22Rv1 (cell line): ENCODE results near the gene TST.

Source experiments
- CTCF ChIP-seq: fragments of 450-650 bp; IDR thresholded peaks from 2 replicates; pipeline ENCODE4 v1.5.1; 2017; ENCODE audit warnings: mild to moderate bottlenecking
- ZFX ChIP-seq: fragments of 450-650 bp; IDR thresholded peaks from 2 replicates; pipeline ENCODE4 v1.6.1; 2017; ENCODE audit warnings: antibody characterized with exemption, borderline replicate concordance

DNA sequence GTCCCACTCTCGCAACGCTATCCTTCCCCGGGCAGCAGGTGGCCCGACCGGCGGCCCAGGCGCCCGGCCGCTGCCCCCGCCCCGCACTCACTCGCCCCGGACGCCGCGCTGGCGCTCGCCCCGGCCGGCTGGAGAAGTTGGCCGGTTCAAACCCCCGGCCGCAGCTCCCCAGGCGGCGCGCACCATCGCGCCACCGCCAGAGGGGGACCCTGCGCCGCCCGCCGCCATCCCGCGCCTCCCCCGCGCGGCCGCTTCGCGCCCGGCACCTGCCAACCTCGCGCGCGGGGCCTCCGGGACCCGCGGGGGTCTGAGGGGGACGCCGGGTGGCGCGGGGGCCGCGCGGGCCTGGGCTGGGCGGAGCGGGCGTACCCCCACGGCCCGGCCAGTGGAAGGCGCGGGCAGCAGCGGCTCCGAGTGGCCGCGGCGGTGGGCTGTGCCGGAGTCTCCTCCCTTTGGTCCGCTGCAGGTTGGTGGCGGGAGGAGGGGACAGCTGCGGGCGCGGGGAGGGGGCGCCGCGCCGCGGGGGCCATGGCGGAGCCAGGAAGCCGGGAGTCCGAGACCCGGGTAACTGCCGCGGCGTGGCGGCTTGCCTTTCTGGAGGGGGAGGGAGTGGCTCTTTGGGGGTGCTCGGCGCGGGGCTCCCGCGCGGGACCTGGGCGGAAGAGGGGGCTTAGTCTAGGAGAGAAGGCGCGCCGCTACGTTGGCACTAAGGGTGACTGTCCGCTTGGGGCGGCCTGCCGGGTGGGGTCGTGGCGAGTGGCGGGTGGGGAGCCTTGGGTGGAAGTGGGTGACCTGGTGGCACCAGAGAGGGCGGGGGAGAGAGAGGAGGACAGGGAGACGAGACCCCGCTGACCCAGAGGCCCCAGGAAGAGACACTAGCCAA is at the start of gene TST, which contains the start of gene MPST:
- no peak; the same call in 1 of the 2 replicates for TF ChIP-seq CTCF
- TF ChIP-seq ZFX = no peak
